GM23338 (cell line): ENCODE data around the gene TRAF7. TPM values are rescaled to one million over a fixed set of nuclear protein-coding genes. Genes with fewer than 3 reads are reported as not detected.

Experiments
- ATAC-seq: fragments of 200-7000 bp; cut with Tn5 transposase; 3 replicates; pipeline ENCODE4 v1.9.1; 2020
- DNase-seq: peaks from one replicate; pipeline ENCODE4 v3.0.0-alpha.2; 2015; ENCODE audit warnings: low spot score
- H2AFZ ChIP-seq: fragments of 200-600 bp; sonication (generic); 2 replicates; pipeline ENCODE4 v1.8.0; 2016; ENCODE audit warnings: antibody characterized with exemption, mild to moderate bottlenecking, moderate library complexity
- H3F3A ChIP-seq: fragments of 200-600 bp; sonication (generic); replicated peaks from 2 replicates; pipeline ENCODE4 v1.8.0; 2017; ENCODE audit warnings: antibody characterized with exemption, mixed run types, low read depth
- H3K27ac ChIP-seq: fragments of 200-600 bp; sonication (generic); 2 replicates; pipeline ENCODE4 v1.6.1; 2016; ENCODE audit warnings: low read depth
- H3K27me3 ChIP-seq: fragments of 200-600 bp; sonication (generic); 2 replicates; pipeline ENCODE4 v1.8.0; 2016; ENCODE audit warnings: mild to moderate bottlenecking, mixed run types, moderate library complexity; ENCODE audit not compliant: insufficient read depth
- H3K36me3 ChIP-seq: fragments of 200-600 bp; sonication (generic); 2 replicates; pipeline ENCODE4 v1.8.0; 2016; ENCODE audit warnings: mild to moderate bottlenecking; ENCODE audit not compliant: insufficient read depth
- H3K4me1 ChIP-seq: fragments of 200-600 bp; sonication (generic); 2 replicates; pipeline ENCODE4 v1.8.0; 2016; ENCODE audit warnings: mild to moderate bottlenecking, moderate library complexity; ENCODE audit not compliant: insufficient read depth
- H3K4me2 ChIP-seq: fragments of 200-600 bp; sonication (generic); 2 replicates; pipeline ENCODE4 v1.7.1; 2017; ENCODE audit warnings: mixed run types
- H3K4me3 ChIP-seq: fragments of 200-600 bp; sonication (generic); 2 replicates; pipeline ENCODE4 v1.6.1; 2016; ENCODE audit warnings: mixed run types
- H3K79me2 ChIP-seq: fragments of 200-600 bp; sonication (generic); replicated peaks from 2 replicates; pipeline ENCODE4 v1.8.0; 2017; ENCODE audit warnings: mild to moderate bottlenecking; ENCODE audit not compliant: insufficient read depth
- H3K9me2 ChIP-seq: fragments of 200-600 bp; sonication (generic); 2 replicates; pipeline ENCODE4 v1.8.0; 2017; ENCODE audit not compliant: insufficient read depth
- H4K20me1 ChIP-seq: fragments of 200-600 bp; sonication (generic); replicated peaks from 2 replicates; pipeline ENCODE4 v1.8.0; 2017; ENCODE audit warnings: mild to moderate bottlenecking; ENCODE audit not compliant: insufficient read depth
- H3K27ac Mint-ChIP-seq: 2 replicates; pipeline ENCODE4 v1.8.0; 2020; ENCODE audit warnings: inconsistent platforms, mild to moderate bottlenecking, moderate library complexity, mixed read lengths
- H3K27me3 Mint-ChIP-seq: 3 replicates; pipeline ENCODE4 v1.8.0; 2022; ENCODE audit warnings: low read depth, mild to moderate bottlenecking, moderate library complexity, mixed read lengths, inconsistent platforms; ENCODE audit not compliant: insufficient read depth, poor library complexity
- H3K36me3 Mint-ChIP-seq: 3 replicates; pipeline ENCODE4 v1.8.0; 2021; ENCODE audit warnings: low read depth, mild to moderate bottlenecking, inconsistent platforms, moderate library complexity, mixed read lengths
- H3K4me1 Mint-ChIP-seq: 3 replicates; pipeline ENCODE4 v1.8.0; 2020; ENCODE audit warnings: mild to moderate bottlenecking, inconsistent platforms, mixed read lengths
- H3K4me3 Mint-ChIP-seq: 3 replicates; pipeline ENCODE4 v1.8.0; 2021; ENCODE audit warnings: moderate library complexity, mild to moderate bottlenecking, inconsistent platforms, mixed read lengths
- H3K9me3 Mint-ChIP-seq: 3 replicates; pipeline ENCODE4 v1.8.0; 2020; ENCODE audit warnings: moderate library complexity, mild to moderate bottlenecking, inconsistent platforms, mixed read lengths
- CREB1 ChIP-seq: fragments of 250-450 bp; sonication (Bioruptor Pico); IDR thresholded peaks from 2 replicates; pipeline ENCODE4 v1.5.0; 2020; ENCODE audit warnings: low read depth, mild to moderate bottlenecking, moderate library complexity
- EZH2 ChIP-seq: fragments of 200-600 bp; sonication (generic); IDR thresholded peaks from one replicate; pipeline ENCODE4 v1.8.0; 2017; ENCODE audit warnings: antibody characterized with exemption, mild to moderate bottlenecking, low read depth; ENCODE audit not compliant: unreplicated experiment
- EZH2phosphoT487 ChIP-seq: fragments of 200-600 bp; sonication (generic); IDR thresholded peaks from one replicate; pipeline ENCODE4 v1.8.1; 2018; ENCODE audit warnings: antibody characterized with exemption; ENCODE audit not compliant: unreplicated experiment
- JUNB ChIP-seq: IDR thresholded peaks from one replicate; pipeline ENCODE4 v1.6.1; 2016; ENCODE audit warnings: antibody characterized with exemption; ENCODE audit not compliant: unreplicated experiment
- NANOG ChIP-seq: IDR thresholded peaks from 2 replicates; pipeline ENCODE4 v1.6.1; 2016; ENCODE audit warnings: antibody characterized with exemption, borderline replicate concordance
- POLR2AphosphoS5 ChIP-seq: IDR thresholded peaks from 2 replicates; pipeline ENCODE4 v1.6.1; 2016; ENCODE audit warnings: antibody characterized with exemption, low read depth
- STAT1 ChIP-seq: IDR thresholded peaks from one replicate; pipeline ENCODE4 v1.6.1; 2016; ENCODE audit warnings: antibody characterized with exemption; ENCODE audit not compliant: unreplicated experiment
- ZNF114 ChIP-seq: fragments of 250-450 bp; sonication (Bioruptor Pico); IDR thresholded peaks from 2 replicates; pipeline ENCODE4 v1.5.0; 2020; ENCODE audit warnings: mild to moderate bottlenecking, moderate library complexity
- ZNF331 ChIP-seq: fragments of 250-450 bp; sonication (Bioruptor Pico); IDR thresholded peaks from 2 replicates; pipeline ENCODE4 v1.5.0; 2020; ENCODE audit warnings: low read depth, mild to moderate bottlenecking, moderate library complexity
- polyA plus RNA-seq: library from polyadenylated mRNA; unstranded; fragments of >200 nt; fragmentation: Nextera tagmentation; extraction: Ambion mirVana; gene quantifications from 2 replicates; pipeline ENCODE4 v1.2.1, GENCODE V29; 2016
- total RNA-seq: library from RNA; depleted of rRNA; stranded (reverse); fragments of >200 nt; shearing (Covaris generic); gene quantifications from 2 replicates; pipeline ENCODE4 v1.2.3, GENCODE V29; 2014
- TF ChIP-seq, protein P1 (sequence below): fragments of 250-450 bp; sonication (Bioruptor Pico); IDR thresholded peaks from 2 replicates; pipeline ENCODE4 v1.5.0; 2020; ENCODE audit warnings: mild to moderate bottlenecking, moderate library complexity
- TF ChIP-seq, protein P2 (sequence below): IDR thresholded peaks from 2 replicates; pipeline ENCODE4 v1.6.1; 2016; ENCODE audit warnings: antibody characterized with exemption
- TF ChIP-seq, protein P3 (sequence below), 2 experiments: fragments of 200-600 bp in 1 of 2; sonication (generic) in 1 of 2; conservative IDR thresholded peaks; 2 replicates each; pipeline versions ENCODE4 v1.5.1 to v1.6.1; 2016 to 2017; ENCODE audit warnings: antibody characterized with exemption in 2 of 2, low read depth in 2 of 2, mild to moderate bottlenecking in 2 of 2, moderate library complexity in 1 of 2
- TF ChIP-seq, protein P4 (sequence below): IDR thresholded peaks from one replicate; pipeline ENCODE4 v1.6.1; 2018; ENCODE audit warnings: antibody characterized with exemption; ENCODE audit not compliant: unreplicated experiment

TRAF7 gene
- total and polyA plus RNA-seq, 2 experiments from 2014 or later, result 36.4 to 133 TPM

DNA sequence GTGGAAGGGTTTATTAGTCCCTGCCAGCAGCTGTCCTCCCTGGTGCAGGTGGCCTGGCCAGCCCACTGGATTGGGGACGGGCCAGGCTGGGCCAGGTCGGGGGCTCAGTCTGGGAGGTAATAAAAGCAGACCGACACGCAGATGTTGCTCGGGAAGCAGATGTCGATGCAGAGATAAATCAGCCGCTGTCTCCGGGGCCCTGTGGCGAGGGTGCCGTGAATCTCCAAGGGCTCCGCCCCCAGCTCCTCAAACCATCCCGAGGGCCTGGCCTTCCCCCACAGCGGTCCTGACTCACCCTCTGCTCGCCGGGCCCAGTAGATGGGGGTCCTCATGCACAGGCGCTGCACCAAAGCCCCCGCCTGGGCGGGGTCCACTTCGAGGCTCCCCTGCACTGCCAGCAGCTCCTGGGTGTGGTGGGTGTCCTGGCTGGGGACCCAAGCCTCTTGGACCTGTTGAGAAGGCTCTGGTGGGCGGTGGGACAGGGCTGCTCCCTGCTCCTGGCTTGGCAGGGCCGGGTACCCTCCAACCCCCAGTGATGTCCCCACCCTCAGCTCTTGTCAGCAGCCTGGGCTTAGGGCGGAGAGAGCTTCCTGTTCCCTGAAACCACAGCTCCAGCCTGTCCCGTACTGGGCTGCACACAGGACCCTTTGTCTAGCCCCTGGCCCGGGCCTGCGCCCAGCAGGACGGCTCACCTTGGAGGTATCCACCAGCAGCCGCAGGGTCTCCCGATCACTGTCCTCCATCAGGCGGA lies 53.9 kb downstream of the TRAF7 start:
- H3K9me3 Mint-ChIP-seq, result no peaks in the 10 kb centered on the region
- Histone ChIP-seq H4K20me1 (peaks cover 18% of the 10 kb centered on the region), H3K79me2 (peaks cover 16% of the 10 kb centered on the region), H3K4me2 (no peak overlapping the region), H3F3A (peaks cover 29% of the 10 kb centered on the region; the same call in 1 of the 2 replicates), H3K27me3 (no peaks in the 10 kb centered on the region), H3K9me2 (no peaks in the 10 kb centered on the region), H3K27ac (no peak overlapping the region), H2AFZ (no peak overlapping the region), H3K4me1 (peaks cover 13% of the 10 kb centered on the region; the same call in 1 of the 2 replicates), H3K4me3 (no peak overlapping the region), H3K36me3 (0 out of 2 replicates have a peak, but pooled peaks cover 5% of the 10 kb centered on the region)
- no peak overlapping the region for H3K27ac Mint-ChIP-seq
- peaks cover 35% of the 10 kb centered on the region for H3K36me3 Mint-ChIP-seq
- no peak overlapping the region for H3K4me3 Mint-ChIP-seq
- ATAC-seq (no peak), DNase-seq (no peak)
- H3K4me1 Mint-ChIP-seq, result peaks cover 29% of the 10 kb centered on the region
- TF ChIP-seq, protein P1, sequence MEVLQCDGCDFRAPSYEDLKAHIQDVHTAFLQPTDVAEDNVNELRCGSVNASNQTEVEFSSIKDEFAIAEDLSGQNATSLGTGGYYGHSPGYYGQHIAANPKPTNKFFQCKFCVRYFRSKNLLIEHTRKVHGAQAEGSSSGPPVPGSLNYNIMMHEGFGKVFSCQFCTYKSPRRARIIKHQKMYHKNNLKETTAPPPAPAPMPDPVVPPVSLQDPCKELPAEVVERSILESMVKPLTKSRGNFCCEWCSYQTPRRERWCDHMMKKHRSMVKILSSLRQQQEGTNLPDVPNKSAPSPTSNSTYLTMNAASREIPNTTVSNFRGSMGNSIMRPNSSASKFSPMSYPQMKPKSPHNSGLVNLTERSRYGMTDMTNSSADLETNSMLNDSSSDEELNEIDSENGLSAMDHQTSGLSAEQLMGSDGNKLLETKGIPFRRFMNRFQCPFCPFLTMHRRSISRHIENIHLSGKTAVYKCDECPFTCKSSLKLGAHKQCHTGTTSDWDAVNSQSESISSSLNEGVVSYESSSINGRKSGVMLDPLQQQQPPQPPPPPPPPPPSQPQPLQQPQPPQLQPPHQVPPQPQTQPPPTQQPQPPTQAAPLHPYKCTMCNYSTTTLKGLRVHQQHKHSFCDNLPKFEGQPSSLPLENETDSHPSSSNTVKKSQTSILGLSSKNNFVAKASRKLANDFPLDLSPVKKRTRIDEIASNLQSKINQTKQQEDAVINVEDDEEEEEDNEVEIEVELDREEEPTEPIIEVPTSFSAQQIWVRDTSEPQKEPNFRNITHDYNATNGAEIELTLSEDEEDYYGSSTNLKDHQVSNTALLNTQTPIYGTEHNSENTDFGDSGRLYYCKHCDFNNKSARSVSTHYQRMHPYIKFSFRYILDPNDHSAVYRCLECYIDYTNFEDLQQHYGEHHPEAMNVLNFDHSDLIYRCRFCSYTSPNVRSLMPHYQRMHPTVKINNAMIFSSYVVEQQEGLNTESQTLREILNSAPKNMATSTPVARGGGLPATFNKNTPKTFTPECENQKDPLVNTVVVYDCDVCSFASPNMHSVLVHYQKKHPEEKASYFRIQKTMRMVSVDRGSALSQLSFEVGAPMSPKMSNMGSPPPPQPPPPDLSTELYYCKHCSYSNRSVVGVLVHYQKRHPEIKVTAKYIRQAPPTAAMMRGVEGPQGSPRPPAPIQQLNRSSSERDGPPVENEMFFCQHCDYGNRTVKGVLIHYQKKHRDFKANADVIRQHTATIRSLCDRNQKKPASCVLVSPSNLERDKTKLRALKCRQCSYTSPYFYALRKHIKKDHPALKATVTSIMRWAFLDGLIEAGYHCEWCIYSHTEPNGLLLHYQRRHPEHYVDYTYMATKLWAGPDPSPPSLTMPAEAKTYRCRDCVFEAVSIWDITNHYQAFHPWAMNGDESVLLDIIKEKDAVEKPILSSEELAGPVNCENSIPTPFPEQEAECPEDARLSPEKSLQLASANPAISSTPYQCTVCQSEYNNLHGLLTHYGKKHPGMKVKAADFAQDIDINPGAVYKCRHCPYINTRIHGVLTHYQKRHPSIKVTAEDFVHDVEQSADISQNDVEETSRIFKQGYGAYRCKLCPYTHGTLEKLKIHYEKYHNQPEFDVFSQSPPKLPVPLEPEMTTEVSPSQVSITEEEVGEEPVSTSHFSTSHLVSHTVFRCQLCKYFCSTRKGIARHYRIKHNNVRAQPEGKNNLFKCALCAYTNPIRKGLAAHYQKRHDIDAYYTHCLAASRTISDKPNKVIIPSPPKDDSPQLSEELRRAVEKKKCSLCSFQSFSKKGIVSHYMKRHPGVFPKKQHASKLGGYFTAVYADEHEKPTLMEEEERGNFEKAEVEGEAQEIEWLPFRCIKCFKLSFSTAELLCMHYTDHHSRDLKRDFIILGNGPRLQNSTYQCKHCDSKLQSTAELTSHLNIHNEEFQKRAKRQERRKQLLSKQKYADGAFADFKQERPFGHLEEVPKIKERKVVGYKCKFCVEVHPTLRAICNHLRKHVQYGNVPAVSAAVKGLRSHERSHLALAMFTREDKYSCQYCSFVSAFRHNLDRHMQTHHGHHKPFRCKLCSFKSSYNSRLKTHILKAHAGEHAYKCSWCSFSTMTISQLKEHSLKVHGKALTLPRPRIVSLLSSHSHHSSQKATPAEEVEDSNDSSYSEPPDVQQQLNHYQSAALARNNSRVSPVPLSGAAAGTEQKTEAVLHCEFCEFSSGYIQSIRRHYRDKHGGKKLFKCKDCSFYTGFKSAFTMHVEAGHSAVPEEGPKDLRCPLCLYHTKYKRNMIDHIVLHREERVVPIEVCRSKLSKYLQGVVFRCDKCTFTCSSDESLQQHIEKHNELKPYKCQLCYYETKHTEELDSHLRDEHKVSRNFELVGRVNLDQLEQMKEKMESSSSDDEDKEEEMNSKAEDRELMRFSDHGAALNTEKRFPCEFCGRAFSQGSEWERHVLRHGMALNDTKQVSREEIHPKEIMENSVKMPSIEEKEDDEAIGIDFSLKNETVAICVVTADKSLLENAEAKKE (CRISPR knock-in tag), result no peak
- TF ChIP-seq NANOG (no peak), ZNF114 (CRISPR knock-in tag) (no peak), EZH2phosphoT487 (no peak), CREB1 (CRISPR knock-in tag) (no peak), POLR2AphosphoS5 (no peak; the same call in 1 of the 2 replicates), JUNB (no peak), ZNF331 (CRISPR knock-in tag) (no peak), STAT1 (no peak), EZH2 (no peak)
- TF ChIP-seq, protein P2, sequence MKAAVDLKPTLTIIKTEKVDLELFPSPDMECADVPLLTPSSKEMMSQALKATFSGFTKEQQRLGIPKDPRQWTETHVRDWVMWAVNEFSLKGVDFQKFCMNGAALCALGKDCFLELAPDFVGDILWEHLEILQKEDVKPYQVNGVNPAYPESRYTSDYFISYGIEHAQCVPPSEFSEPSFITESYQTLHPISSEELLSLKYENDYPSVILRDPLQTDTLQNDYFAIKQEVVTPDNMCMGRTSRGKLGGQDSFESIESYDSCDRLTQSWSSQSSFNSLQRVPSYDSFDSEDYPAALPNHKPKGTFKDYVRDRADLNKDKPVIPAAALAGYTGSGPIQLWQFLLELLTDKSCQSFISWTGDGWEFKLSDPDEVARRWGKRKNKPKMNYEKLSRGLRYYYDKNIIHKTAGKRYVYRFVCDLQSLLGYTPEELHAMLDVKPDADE, result no peak
- TF ChIP-seq, protein P3, sequence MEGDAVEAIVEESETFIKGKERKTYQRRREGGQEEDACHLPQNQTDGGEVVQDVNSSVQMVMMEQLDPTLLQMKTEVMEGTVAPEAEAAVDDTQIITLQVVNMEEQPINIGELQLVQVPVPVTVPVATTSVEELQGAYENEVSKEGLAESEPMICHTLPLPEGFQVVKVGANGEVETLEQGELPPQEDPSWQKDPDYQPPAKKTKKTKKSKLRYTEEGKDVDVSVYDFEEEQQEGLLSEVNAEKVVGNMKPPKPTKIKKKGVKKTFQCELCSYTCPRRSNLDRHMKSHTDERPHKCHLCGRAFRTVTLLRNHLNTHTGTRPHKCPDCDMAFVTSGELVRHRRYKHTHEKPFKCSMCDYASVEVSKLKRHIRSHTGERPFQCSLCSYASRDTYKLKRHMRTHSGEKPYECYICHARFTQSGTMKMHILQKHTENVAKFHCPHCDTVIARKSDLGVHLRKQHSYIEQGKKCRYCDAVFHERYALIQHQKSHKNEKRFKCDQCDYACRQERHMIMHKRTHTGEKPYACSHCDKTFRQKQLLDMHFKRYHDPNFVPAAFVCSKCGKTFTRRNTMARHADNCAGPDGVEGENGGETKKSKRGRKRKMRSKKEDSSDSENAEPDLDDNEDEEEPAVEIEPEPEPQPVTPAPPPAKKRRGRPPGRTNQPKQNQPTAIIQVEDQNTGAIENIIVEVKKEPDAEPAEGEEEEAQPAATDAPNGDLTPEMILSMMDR (conservative IDR thresholded peaks at IDR 0.05; ENCODE audit: low read depth in 2 of 2), result no peak
- TF ChIP-seq, protein P4, sequence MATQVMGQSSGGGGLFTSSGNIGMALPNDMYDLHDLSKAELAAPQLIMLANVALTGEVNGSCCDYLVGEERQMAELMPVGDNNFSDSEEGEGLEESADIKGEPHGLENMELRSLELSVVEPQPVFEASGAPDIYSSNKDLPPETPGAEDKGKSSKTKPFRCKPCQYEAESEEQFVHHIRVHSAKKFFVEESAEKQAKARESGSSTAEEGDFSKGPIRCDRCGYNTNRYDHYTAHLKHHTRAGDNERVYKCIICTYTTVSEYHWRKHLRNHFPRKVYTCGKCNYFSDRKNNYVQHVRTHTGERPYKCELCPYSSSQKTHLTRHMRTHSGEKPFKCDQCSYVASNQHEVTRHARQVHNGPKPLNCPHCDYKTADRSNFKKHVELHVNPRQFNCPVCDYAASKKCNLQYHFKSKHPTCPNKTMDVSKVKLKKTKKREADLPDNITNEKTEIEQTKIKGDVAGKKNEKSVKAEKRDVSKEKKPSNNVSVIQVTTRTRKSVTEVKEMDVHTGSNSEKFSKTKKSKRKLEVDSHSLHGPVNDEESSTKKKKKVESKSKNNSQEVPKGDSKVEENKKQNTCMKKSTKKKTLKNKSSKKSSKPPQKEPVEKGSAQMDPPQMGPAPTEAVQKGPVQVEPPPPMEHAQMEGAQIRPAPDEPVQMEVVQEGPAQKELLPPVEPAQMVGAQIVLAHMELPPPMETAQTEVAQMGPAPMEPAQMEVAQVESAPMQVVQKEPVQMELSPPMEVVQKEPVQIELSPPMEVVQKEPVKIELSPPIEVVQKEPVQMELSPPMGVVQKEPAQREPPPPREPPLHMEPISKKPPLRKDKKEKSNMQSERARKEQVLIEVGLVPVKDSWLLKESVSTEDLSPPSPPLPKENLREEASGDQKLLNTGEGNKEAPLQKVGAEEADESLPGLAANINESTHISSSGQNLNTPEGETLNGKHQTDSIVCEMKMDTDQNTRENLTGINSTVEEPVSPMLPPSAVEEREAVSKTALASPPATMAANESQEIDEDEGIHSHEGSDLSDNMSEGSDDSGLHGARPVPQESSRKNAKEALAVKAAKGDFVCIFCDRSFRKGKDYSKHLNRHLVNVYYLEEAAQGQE, result no peak
- H3K27me3 Mint-ChIP-seq, result peaks cover 21% of the 10 kb centered on the region
